Keratinocyte (primary cell): ENCODE data around the gene MTHFD1L.

Experiments
- EZH2 ChIP-seq: IDR thresholded peaks from one replicate; pipeline ENCODE4 v1.6.1; 2012; ENCODE audit warnings: inconsistent platforms, mild to moderate bottlenecking, low read length, moderate library complexity
- TF ChIP-seq, protein P1 (sequence below), 3 experiments: IDR thresholded peaks in 1 of 3; conservative IDR thresholded peaks in 1 of 3; optimal IDR thresholded peaks in 1 of 3; 2 replicates in 2 of 3; 3 replicates in 1 of 3; pipeline versions ENCODE3 to v1.5.1; 2011; ENCODE audit warnings: low read length in 3 of 3, mild to moderate bottlenecking in 3 of 3, moderate library complexity in 2 of 3, control low read depth in 1 of 3, inconsistent platforms in 1 of 3; ENCODE audit not compliant: insufficient read depth in 2 of 3; ENCODE audit errors: extremely low read depth in 1 of 3

DNA sequence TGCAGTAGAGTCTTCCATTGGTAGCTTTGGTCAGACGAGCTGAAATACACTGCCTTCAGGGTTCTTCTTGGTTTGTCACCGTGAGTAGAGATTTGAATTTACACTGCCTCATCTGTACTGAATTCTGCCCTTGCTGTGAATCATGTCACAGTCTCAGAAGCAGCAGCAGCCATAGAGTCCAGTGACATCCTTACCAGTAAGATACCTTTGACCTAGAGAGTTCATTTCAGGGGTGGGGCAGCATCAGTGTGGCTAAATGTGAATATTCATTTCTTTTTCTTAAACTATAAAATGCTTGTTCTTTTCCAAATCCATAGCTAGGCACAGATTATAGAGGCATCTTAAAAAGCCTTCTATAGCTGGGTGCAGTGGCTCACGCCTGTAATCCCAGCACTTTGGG is 223.5 kb downstream of the MTHFD1L start:
- TF ChIP-seq EZH2 = no peak
- TF ChIP-seq, protein P1, sequence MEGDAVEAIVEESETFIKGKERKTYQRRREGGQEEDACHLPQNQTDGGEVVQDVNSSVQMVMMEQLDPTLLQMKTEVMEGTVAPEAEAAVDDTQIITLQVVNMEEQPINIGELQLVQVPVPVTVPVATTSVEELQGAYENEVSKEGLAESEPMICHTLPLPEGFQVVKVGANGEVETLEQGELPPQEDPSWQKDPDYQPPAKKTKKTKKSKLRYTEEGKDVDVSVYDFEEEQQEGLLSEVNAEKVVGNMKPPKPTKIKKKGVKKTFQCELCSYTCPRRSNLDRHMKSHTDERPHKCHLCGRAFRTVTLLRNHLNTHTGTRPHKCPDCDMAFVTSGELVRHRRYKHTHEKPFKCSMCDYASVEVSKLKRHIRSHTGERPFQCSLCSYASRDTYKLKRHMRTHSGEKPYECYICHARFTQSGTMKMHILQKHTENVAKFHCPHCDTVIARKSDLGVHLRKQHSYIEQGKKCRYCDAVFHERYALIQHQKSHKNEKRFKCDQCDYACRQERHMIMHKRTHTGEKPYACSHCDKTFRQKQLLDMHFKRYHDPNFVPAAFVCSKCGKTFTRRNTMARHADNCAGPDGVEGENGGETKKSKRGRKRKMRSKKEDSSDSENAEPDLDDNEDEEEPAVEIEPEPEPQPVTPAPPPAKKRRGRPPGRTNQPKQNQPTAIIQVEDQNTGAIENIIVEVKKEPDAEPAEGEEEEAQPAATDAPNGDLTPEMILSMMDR (optimal IDR thresholded peaks at IDR 0.05 in 1 of 3, IDR thresholded peaks at IDR 0.05 in 1 of 3, conservative IDR thresholded peaks at IDR 0.05 in 1 of 3; ENCODE audit: extremely low read depth in 1 of 3, insufficient read depth in 2 of 3, low read length in 3 of 3) = no peak
